AG09309 (cell line): Measurements from ENCODE around the gene BCL10.

Experiments
- DNase-seq: peaks from one replicate; pipeline ENCODE4 v3.0.0-alpha.2; 2010; ENCODE audit warnings: low read depth
- H3K4me3 ChIP-seq: 2 replicates; pipeline ENCODE4 v1.5.1; 2011; ENCODE audit warnings: mild to moderate bottlenecking, low read depth, low read length, moderate library complexity; ENCODE audit not compliant: control insufficient read depth
- TF ChIP-seq, protein P1 (sequence below): IDR thresholded peaks from 2 replicates; pipeline ENCODE4 v1.5.1; 2011; ENCODE audit warnings: mild to moderate bottlenecking, low read depth, low read length, inconsistent platforms; ENCODE audit not compliant: insufficient read depth, control insufficient read depth; ENCODE audit errors: missing control alignments

Gene BCL10

DNA sequence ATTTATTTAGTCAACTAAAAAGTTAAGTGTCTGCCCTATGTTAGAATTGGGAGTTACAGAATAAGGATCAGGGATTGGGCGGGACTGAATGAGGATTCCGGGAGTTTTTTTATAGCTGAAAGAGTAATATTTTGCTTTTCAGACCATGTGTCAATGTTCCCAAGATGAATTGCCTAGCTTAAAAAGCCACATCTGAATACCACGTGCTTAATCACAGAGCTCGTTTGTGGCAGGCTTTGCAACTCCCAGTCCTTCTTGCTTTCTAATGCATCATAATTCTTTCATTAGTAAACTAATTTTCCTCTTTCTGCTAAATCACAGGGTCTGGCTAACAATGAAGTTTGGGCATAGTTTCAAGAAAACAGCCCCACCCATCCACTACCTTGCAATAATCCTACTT, 4.2 kb upstream of the BCL10 start:
- TF ChIP-seq, protein P1, sequence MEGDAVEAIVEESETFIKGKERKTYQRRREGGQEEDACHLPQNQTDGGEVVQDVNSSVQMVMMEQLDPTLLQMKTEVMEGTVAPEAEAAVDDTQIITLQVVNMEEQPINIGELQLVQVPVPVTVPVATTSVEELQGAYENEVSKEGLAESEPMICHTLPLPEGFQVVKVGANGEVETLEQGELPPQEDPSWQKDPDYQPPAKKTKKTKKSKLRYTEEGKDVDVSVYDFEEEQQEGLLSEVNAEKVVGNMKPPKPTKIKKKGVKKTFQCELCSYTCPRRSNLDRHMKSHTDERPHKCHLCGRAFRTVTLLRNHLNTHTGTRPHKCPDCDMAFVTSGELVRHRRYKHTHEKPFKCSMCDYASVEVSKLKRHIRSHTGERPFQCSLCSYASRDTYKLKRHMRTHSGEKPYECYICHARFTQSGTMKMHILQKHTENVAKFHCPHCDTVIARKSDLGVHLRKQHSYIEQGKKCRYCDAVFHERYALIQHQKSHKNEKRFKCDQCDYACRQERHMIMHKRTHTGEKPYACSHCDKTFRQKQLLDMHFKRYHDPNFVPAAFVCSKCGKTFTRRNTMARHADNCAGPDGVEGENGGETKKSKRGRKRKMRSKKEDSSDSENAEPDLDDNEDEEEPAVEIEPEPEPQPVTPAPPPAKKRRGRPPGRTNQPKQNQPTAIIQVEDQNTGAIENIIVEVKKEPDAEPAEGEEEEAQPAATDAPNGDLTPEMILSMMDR, result no peak
- H3K4me3 ChIP-seq, result no peak overlapping the region
- DNase-seq, result no peak

DNA sequence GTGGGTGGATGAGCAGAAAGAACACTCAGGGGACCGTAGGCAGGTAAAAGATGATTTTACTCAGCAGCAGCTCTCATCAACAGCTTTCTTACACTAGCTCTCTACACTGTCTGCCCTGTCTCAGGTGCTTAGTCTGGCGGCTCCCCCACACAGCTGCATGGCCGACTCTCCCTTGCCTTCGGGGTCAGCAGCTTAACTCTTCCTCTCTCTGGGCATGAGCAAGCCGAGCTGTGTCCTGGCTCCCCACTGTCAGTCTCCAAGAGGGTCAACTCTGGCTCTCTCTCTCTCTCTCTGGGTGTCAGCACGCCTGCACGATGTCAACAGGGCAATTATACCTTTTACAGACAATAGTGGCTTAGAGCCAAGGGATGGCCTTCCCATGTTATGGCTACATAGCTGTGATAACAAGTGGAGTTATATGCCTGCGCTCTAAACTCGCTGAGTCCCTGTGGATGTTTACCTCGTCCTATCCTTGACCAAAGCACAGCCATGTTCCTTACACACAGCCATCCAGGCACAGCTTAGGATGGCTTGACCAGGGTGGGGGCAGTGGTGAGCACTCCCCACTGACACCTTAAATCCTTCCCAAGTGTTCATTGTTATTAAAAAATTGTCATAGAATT, 3.1 kb upstream of the BCL10 start:
- DNase-seq, result no peak
- TF ChIP-seq, protein P1, result no peak
- peak overlapping the region; percentile 33 for H3K4me3 ChIP-seq

DNA sequence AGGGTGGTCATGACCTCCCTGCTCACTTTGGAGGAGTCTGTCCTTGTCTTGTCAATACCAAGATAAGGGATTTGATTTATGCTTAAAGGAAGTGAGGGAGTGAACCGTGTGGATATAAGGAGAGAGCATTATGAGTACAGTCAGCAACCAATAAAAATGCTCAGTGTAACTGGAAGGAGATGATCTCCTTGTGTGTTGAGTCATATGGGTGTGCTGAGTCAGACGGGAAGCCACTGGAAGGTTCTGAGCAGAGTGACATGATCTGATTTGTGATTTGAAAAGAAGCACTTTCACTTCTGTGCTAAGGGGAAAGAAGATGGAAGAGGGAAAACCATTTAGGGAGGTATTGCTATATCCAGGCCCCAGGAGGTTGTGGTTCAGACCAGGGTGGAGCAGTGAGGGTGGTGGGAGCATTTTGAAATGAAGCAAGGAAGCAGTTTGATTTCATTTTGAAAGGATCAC, 2.5 kb upstream of the BCL10 start:
- H3K4me3 ChIP-seq, result peak overlapping the region; percentile 33
- peak; percentile 90 for DNase-seq

DNA sequence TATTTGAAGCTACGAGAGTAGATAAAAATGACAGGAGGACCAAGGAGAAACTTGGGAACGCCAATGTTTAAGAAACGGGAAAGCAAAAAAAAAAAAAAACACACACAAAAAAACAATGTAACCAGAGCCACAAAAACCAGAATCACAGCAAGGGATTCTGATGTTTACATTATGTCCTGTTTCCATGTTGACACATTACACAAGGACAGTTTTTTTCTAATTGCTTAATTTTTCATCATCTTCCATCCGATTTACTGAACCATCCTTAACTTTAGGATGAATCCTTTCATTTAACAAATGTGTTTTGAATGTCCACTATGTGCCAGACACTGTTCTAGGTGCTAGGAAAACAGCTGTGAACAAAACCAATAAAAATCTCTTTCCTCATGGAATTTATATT, 1.4 kb upstream of the BCL10 start:
- no peak overlapping the region for H3K4me3 ChIP-seq
- TF ChIP-seq, protein P1, result no peak
- no peak for DNase-seq

More for the DNA sequence above, 2.5 kb upstream of the BCL10 start:
- TF ChIP-seq, protein P1, result no peak

DNA sequence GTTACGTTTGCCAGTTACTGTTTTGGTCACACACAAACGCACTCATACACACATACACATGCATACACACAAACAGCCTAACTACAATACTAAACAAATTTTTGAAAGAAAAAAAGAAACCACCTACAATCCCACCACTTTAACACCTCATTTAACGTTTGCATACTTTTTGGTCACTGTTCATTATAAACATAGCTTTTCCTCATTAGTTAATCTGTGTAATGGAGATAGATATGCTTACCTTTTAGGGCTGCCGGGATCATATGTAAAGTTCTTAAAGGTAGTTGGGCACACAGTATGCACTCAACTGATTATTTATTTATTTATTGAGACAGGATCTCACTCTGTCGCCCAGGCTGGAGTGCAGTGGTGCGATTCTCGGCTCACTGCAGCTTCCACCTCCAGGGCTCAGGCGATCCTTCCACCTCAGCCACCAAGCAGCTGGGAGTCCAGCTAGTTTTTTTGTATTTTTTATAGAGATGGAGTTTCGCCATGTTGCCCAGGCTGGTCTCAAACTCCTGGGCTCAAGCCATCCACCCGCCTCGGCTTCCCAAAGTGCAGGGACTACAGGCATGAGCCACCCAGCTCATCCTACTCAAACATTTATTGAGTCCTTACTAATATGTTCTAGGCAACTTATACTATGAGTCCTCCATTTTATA, 677 bp upstream of the BCL10 start:
- no peak for DNase-seq
- H3K4me3 ChIP-seq, result peak overlapping the region; percentile 93
- TF ChIP-seq, protein P1, result no peak

DNA sequence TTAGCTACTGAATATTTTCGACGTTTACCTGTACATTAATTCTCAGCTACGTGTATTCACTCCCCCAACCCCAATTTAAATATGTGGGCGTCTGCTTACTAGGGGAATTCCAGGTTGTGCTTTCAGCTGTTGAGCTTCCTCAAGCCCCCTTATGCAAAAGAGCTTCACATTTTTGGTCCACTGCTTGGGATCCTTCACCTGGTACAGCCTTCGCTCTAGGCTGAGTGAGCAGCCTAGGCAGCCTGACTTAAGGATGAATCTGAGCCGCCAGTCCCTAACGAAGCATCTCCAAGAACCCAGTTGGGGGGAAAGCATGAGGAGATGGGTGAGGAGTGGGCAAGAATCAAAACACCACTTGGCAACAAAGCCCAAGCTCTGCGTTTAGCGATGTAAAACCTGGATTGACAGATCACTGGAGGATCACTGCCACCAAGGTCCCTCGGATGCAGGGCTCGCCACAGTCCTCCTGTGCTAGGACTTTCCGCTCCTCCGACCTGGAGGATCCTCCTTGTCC, 674 bp downstream of the BCL10 start:
- H3K4me3 ChIP-seq, result peak overlapping the region; percentile 93
- TF ChIP-seq, protein P1, result no peak
- no peak for DNase-seq
